GM23338 (cell line): ENCODE measurements around the gene SMYD3. TPM values are rescaled to one million over a fixed set of nuclear protein-coding genes. Genes with fewer than 3 reads are reported as not detected.

ENCODE experiments used
- ATAC-seq: fragments of 200-7000 bp; cut with Tn5 transposase; 3 replicates; pipeline ENCODE4 v1.9.1; 2020
- DNase-seq: peaks from one replicate; pipeline ENCODE4 v3.0.0-alpha.2; 2015; ENCODE audit warnings: low spot score
- H2AFZ ChIP-seq: fragments of 200-600 bp; sonication (generic); 2 replicates; pipeline ENCODE4 v1.8.0; 2016; ENCODE audit warnings: antibody characterized with exemption, mild to moderate bottlenecking, moderate library complexity
- H3F3A ChIP-seq: fragments of 200-600 bp; sonication (generic); replicated peaks from 2 replicates; pipeline ENCODE4 v1.8.0; 2017; ENCODE audit warnings: antibody characterized with exemption, mixed run types, low read depth
- H3K27ac ChIP-seq: fragments of 200-600 bp; sonication (generic); 2 replicates; pipeline ENCODE4 v1.6.1; 2016; ENCODE audit warnings: low read depth
- H3K27me3 ChIP-seq: fragments of 200-600 bp; sonication (generic); 2 replicates; pipeline ENCODE4 v1.8.0; 2016; ENCODE audit warnings: mild to moderate bottlenecking, mixed run types, moderate library complexity; ENCODE audit not compliant: insufficient read depth
- H3K36me3 ChIP-seq: fragments of 200-600 bp; sonication (generic); 2 replicates; pipeline ENCODE4 v1.8.0; 2016; ENCODE audit warnings: mild to moderate bottlenecking; ENCODE audit not compliant: insufficient read depth
- H3K4me1 ChIP-seq: fragments of 200-600 bp; sonication (generic); 2 replicates; pipeline ENCODE4 v1.8.0; 2016; ENCODE audit warnings: mild to moderate bottlenecking, moderate library complexity; ENCODE audit not compliant: insufficient read depth
- H3K4me2 ChIP-seq: fragments of 200-600 bp; sonication (generic); 2 replicates; pipeline ENCODE4 v1.7.1; 2017; ENCODE audit warnings: mixed run types
- H3K4me3 ChIP-seq: fragments of 200-600 bp; sonication (generic); 2 replicates; pipeline ENCODE4 v1.6.1; 2016; ENCODE audit warnings: mixed run types
- H3K79me2 ChIP-seq: fragments of 200-600 bp; sonication (generic); replicated peaks from 2 replicates; pipeline ENCODE4 v1.8.0; 2017; ENCODE audit warnings: mild to moderate bottlenecking; ENCODE audit not compliant: insufficient read depth
- H3K9me2 ChIP-seq: fragments of 200-600 bp; sonication (generic); 2 replicates; pipeline ENCODE4 v1.8.0; 2017; ENCODE audit not compliant: insufficient read depth
- H4K20me1 ChIP-seq: fragments of 200-600 bp; sonication (generic); replicated peaks from 2 replicates; pipeline ENCODE4 v1.8.0; 2017; ENCODE audit warnings: mild to moderate bottlenecking; ENCODE audit not compliant: insufficient read depth
- H3K27ac Mint-ChIP-seq: 2 replicates; pipeline ENCODE4 v1.8.0; 2020; ENCODE audit warnings: inconsistent platforms, mild to moderate bottlenecking, moderate library complexity, mixed read lengths
- H3K27me3 Mint-ChIP-seq: 3 replicates; pipeline ENCODE4 v1.8.0; 2022; ENCODE audit warnings: low read depth, mild to moderate bottlenecking, moderate library complexity, mixed read lengths, inconsistent platforms; ENCODE audit not compliant: insufficient read depth, poor library complexity
- H3K36me3 Mint-ChIP-seq: 3 replicates; pipeline ENCODE4 v1.8.0; 2021; ENCODE audit warnings: low read depth, mild to moderate bottlenecking, inconsistent platforms, moderate library complexity, mixed read lengths
- H3K4me1 Mint-ChIP-seq: 3 replicates; pipeline ENCODE4 v1.8.0; 2020; ENCODE audit warnings: mild to moderate bottlenecking, inconsistent platforms, mixed read lengths
- H3K4me3 Mint-ChIP-seq: 3 replicates; pipeline ENCODE4 v1.8.0; 2021; ENCODE audit warnings: moderate library complexity, mild to moderate bottlenecking, inconsistent platforms, mixed read lengths
- H3K9me3 Mint-ChIP-seq: 3 replicates; pipeline ENCODE4 v1.8.0; 2020; ENCODE audit warnings: moderate library complexity, mild to moderate bottlenecking, inconsistent platforms, mixed read lengths
- CREB1 ChIP-seq: fragments of 250-450 bp; sonication (Bioruptor Pico); IDR thresholded peaks from 2 replicates; pipeline ENCODE4 v1.5.0; 2020; ENCODE audit warnings: low read depth, mild to moderate bottlenecking, moderate library complexity
- EZH2phosphoT487 ChIP-seq: fragments of 200-600 bp; sonication (generic); IDR thresholded peaks from one replicate; pipeline ENCODE4 v1.8.1; 2018; ENCODE audit warnings: antibody characterized with exemption; ENCODE audit not compliant: unreplicated experiment
- JUNB ChIP-seq: IDR thresholded peaks from one replicate; pipeline ENCODE4 v1.6.1; 2016; ENCODE audit warnings: antibody characterized with exemption; ENCODE audit not compliant: unreplicated experiment
- NANOG ChIP-seq: IDR thresholded peaks from 2 replicates; pipeline ENCODE4 v1.6.1; 2016; ENCODE audit warnings: antibody characterized with exemption, borderline replicate concordance
- POLR2AphosphoS5 ChIP-seq: IDR thresholded peaks from 2 replicates; pipeline ENCODE4 v1.6.1; 2016; ENCODE audit warnings: antibody characterized with exemption, low read depth
- STAT1 ChIP-seq: IDR thresholded peaks from one replicate; pipeline ENCODE4 v1.6.1; 2016; ENCODE audit warnings: antibody characterized with exemption; ENCODE audit not compliant: unreplicated experiment
- ZNF114 ChIP-seq: fragments of 250-450 bp; sonication (Bioruptor Pico); IDR thresholded peaks from 2 replicates; pipeline ENCODE4 v1.5.0; 2020; ENCODE audit warnings: mild to moderate bottlenecking, moderate library complexity
- ZNF331 ChIP-seq: fragments of 250-450 bp; sonication (Bioruptor Pico); IDR thresholded peaks from 2 replicates; pipeline ENCODE4 v1.5.0; 2020; ENCODE audit warnings: low read depth, mild to moderate bottlenecking, moderate library complexity
- polyA plus RNA-seq: library from polyadenylated mRNA; unstranded; fragments of >200 nt; fragmentation: Nextera tagmentation; extraction: Ambion mirVana; gene quantifications from 2 replicates; pipeline ENCODE4 v1.2.1, GENCODE V29; 2016
- total RNA-seq: library from RNA; depleted of rRNA; stranded (reverse); fragments of >200 nt; shearing (Covaris generic); gene quantifications from 2 replicates; pipeline ENCODE4 v1.2.3, GENCODE V29; 2014
- TF ChIP-seq, protein P1 (sequence below): IDR thresholded peaks from 2 replicates; pipeline ENCODE4 v1.6.1; 2016; ENCODE audit warnings: antibody characterized with exemption
- TF ChIP-seq, protein P2 (sequence below): fragments of 250-450 bp; sonication (Bioruptor Pico); IDR thresholded peaks from 2 replicates; pipeline ENCODE4 v1.5.0; 2020; ENCODE audit warnings: mild to moderate bottlenecking, moderate library complexity
- TF ChIP-seq, protein P3 (sequence below), 2 experiments: fragments of 200-600 bp in 1 of 2; sonication (generic) in 1 of 2; conservative IDR thresholded peaks; 2 replicates each; pipeline versions ENCODE4 v1.5.1 to v1.6.1; 2016 to 2017; ENCODE audit warnings: antibody characterized with exemption in 2 of 2, low read depth in 2 of 2, mild to moderate bottlenecking in 2 of 2, moderate library complexity in 1 of 2

SMYD3 gene
- total and polyA plus RNA-seq, 2 experiments from 2014 or later, result 31.8 to 34.4 TPM

DNA sequence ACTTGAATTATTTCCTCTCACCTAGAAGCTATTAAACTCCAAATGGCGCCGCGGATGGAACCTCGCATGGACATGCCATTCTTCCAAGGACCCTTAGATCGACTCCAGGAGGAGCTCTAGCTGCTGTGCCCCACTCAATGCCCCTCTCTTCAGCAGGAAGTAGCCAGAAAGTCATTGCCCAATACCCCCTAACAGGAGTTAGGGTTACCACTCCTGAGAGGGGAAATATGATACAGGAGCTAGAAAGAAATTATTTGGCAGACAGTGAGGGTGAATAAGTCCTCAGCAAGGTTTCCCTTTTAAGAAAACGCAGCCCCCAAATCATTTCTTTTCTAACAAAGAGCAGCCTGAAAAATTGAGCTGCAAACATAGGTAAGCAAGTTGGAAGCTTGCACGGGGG lies 30.4 kb upstream of the SMYD3 start:
- H3K9me2 ChIP-seq, result no peaks in the 10 kb centered on the region
- peaks cover 4% of the 10 kb centered on the region for H3K36me3 ChIP-seq
- ATAC-seq, result no peak
- no peak overlapping the region for H3K4me3 ChIP-seq
- H3K4me1 ChIP-seq, result 0 out of 2 replicates have a peak, but pooled peaks cover 7% of the 10 kb centered on the region
- Mint-ChIP-seq H3K9me3 (peaks cover 4% of the 10 kb centered on the region), H3K36me3 (peaks cover 11% of the 10 kb centered on the region), H3K27ac (no peak overlapping the region), H3K4me1 (peaks cover 3% of the 10 kb centered on the region; the same call in 2 of the 3 replicates), H3K27me3 (peaks cover 3% of the 10 kb centered on the region), H3K4me3 (no peak overlapping the region)
- no peaks in the 10 kb centered on the region for H4K20me1 ChIP-seq
- no peak overlapping the region for H2AFZ ChIP-seq
- no peak for DNase-seq
- TF ChIP-seq, protein P1, sequence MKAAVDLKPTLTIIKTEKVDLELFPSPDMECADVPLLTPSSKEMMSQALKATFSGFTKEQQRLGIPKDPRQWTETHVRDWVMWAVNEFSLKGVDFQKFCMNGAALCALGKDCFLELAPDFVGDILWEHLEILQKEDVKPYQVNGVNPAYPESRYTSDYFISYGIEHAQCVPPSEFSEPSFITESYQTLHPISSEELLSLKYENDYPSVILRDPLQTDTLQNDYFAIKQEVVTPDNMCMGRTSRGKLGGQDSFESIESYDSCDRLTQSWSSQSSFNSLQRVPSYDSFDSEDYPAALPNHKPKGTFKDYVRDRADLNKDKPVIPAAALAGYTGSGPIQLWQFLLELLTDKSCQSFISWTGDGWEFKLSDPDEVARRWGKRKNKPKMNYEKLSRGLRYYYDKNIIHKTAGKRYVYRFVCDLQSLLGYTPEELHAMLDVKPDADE, result no peak
- no peaks in the 10 kb centered on the region for H3K27me3 ChIP-seq
- H3K79me2 ChIP-seq, result no peaks in the 10 kb centered on the region
- no peaks in the 10 kb centered on the region for H3F3A ChIP-seq
- H3K27ac ChIP-seq, result no peak overlapping the region
- H3K4me2 ChIP-seq, result no peak overlapping the region

DNA sequence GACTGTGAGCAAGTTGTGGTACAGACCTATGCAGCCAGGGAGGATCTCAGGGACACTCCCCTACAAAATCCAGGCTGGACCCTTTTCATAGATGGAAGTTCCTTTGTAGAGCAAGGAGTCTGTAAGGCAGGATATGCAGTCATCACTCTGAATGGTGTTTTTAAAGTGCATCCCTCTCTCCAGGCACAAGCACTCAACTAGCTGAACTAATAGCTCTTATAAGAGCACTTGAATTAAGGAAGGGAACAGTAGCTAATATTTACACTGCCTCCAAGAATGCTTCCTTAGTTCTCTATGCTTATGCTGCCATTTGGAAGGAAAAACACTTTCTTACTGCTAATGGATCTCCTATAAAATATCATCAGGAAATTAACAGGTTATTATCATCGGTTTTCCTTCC lies 27.0 kb upstream of the SMYD3 start:
- ATAC-seq, result no peak
- no peaks in the 10 kb centered on the region for H3K27me3 Mint-ChIP-seq
- Histone ChIP-seq H3K9me2 (no peaks in the 10 kb centered on the region), H4K20me1 (no peaks in the 10 kb centered on the region), H3K36me3 (no peaks in the 10 kb centered on the region), H3F3A (no peaks in the 10 kb centered on the region), H2AFZ (no peak overlapping the region), H3K27me3 (no peaks in the 10 kb centered on the region), H3K4me2 (no peak overlapping the region), H3K4me3 (no peak overlapping the region), H3K4me1 (0 out of 2 replicates have a peak, but pooled peaks cover 7% of the 10 kb centered on the region), H3K79me2 (no peaks in the 10 kb centered on the region), H3K27ac (no peak overlapping the region)
- peaks cover 3% of the 10 kb centered on the region; the same call in 2 of the 3 replicates for H3K4me1 Mint-ChIP-seq
- H3K4me3 Mint-ChIP-seq, result no peak overlapping the region
- H3K36me3 Mint-ChIP-seq, result peaks cover 11% of the 10 kb centered on the region; the same call in 2 of the 3 replicates
- DNase-seq, result no peak
- H3K9me3 Mint-ChIP-seq, result peaks cover 33% of the 10 kb centered on the region
- no peak overlapping the region for H3K27ac Mint-ChIP-seq
- TF ChIP-seq, protein P1, result no peak
- TF ChIP-seq POLR2AphosphoS5 (no peak), STAT1 (no peak), ZNF331 (CRISPR knock-in tag) (no peak), EZH2phosphoT487 (no peak), NANOG (no peak), ZNF114 (CRISPR knock-in tag) (no peak), CREB1 (CRISPR knock-in tag) (no peak), JUNB (no peak)
- TF ChIP-seq, protein P2, sequence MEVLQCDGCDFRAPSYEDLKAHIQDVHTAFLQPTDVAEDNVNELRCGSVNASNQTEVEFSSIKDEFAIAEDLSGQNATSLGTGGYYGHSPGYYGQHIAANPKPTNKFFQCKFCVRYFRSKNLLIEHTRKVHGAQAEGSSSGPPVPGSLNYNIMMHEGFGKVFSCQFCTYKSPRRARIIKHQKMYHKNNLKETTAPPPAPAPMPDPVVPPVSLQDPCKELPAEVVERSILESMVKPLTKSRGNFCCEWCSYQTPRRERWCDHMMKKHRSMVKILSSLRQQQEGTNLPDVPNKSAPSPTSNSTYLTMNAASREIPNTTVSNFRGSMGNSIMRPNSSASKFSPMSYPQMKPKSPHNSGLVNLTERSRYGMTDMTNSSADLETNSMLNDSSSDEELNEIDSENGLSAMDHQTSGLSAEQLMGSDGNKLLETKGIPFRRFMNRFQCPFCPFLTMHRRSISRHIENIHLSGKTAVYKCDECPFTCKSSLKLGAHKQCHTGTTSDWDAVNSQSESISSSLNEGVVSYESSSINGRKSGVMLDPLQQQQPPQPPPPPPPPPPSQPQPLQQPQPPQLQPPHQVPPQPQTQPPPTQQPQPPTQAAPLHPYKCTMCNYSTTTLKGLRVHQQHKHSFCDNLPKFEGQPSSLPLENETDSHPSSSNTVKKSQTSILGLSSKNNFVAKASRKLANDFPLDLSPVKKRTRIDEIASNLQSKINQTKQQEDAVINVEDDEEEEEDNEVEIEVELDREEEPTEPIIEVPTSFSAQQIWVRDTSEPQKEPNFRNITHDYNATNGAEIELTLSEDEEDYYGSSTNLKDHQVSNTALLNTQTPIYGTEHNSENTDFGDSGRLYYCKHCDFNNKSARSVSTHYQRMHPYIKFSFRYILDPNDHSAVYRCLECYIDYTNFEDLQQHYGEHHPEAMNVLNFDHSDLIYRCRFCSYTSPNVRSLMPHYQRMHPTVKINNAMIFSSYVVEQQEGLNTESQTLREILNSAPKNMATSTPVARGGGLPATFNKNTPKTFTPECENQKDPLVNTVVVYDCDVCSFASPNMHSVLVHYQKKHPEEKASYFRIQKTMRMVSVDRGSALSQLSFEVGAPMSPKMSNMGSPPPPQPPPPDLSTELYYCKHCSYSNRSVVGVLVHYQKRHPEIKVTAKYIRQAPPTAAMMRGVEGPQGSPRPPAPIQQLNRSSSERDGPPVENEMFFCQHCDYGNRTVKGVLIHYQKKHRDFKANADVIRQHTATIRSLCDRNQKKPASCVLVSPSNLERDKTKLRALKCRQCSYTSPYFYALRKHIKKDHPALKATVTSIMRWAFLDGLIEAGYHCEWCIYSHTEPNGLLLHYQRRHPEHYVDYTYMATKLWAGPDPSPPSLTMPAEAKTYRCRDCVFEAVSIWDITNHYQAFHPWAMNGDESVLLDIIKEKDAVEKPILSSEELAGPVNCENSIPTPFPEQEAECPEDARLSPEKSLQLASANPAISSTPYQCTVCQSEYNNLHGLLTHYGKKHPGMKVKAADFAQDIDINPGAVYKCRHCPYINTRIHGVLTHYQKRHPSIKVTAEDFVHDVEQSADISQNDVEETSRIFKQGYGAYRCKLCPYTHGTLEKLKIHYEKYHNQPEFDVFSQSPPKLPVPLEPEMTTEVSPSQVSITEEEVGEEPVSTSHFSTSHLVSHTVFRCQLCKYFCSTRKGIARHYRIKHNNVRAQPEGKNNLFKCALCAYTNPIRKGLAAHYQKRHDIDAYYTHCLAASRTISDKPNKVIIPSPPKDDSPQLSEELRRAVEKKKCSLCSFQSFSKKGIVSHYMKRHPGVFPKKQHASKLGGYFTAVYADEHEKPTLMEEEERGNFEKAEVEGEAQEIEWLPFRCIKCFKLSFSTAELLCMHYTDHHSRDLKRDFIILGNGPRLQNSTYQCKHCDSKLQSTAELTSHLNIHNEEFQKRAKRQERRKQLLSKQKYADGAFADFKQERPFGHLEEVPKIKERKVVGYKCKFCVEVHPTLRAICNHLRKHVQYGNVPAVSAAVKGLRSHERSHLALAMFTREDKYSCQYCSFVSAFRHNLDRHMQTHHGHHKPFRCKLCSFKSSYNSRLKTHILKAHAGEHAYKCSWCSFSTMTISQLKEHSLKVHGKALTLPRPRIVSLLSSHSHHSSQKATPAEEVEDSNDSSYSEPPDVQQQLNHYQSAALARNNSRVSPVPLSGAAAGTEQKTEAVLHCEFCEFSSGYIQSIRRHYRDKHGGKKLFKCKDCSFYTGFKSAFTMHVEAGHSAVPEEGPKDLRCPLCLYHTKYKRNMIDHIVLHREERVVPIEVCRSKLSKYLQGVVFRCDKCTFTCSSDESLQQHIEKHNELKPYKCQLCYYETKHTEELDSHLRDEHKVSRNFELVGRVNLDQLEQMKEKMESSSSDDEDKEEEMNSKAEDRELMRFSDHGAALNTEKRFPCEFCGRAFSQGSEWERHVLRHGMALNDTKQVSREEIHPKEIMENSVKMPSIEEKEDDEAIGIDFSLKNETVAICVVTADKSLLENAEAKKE (CRISPR knock-in tag), result no peak
- TF ChIP-seq, protein P3, sequence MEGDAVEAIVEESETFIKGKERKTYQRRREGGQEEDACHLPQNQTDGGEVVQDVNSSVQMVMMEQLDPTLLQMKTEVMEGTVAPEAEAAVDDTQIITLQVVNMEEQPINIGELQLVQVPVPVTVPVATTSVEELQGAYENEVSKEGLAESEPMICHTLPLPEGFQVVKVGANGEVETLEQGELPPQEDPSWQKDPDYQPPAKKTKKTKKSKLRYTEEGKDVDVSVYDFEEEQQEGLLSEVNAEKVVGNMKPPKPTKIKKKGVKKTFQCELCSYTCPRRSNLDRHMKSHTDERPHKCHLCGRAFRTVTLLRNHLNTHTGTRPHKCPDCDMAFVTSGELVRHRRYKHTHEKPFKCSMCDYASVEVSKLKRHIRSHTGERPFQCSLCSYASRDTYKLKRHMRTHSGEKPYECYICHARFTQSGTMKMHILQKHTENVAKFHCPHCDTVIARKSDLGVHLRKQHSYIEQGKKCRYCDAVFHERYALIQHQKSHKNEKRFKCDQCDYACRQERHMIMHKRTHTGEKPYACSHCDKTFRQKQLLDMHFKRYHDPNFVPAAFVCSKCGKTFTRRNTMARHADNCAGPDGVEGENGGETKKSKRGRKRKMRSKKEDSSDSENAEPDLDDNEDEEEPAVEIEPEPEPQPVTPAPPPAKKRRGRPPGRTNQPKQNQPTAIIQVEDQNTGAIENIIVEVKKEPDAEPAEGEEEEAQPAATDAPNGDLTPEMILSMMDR (conservative IDR thresholded peaks at IDR 0.05; ENCODE audit: low read depth in 2 of 2), result no peak
